ENCODE results near the gene NFE2L2. TPM values are rescaled to one million over a fixed set of nuclear protein-coding genes. Genes with fewer than 3 reads are reported as not detected.
"Not testable (repeated sequence)": the region's sequence is repeated elsewhere in the genome, so short reads cannot be mapped to it uniquely, and the experiment has no call there.

NFE2L2 gene
- polyA plus RNA-seq, 1 of the 3 experiments (the other 2 are of a cell fraction), result 40.9 TPM

GRCh38 chr2:177268187-177268871 lies 3.8 kb upstream of the NFE2L2 start:
- WGBS (ENCODE audit: low lambda C conversion rate), result 88% methylated on average over 8 of the region's 8 CpGs
- no peak overlapping the region for H3K4me2 ChIP-seq
- H3K9me2 ChIP-seq, result no peaks in the 10 kb centered on the region
- no peak overlapping the region for H2AFZ ChIP-seq (ENCODE audit: low read depth)
- no peak overlapping the region for H3K4me3 ChIP-seq (ENCODE audit: low read depth in 2 of 2, low read length in 1 of 2)
- DNase-seq, result no peak
- ChIA-PET POLR2A (no interaction called here), CTCF (interaction anchor here (1.0 to 12.3 kb wide), 4 partner anchors 14 to 148 kb away, joined by 3 to 121 read pairs (median 4); no protein-coding TSS in a partner anchor)
- no peak for TF ChIP-seq CTCF (IDR thresholded peaks at IDR 0.05)
- no peak for TF ChIP-seq RCOR1 (IDR thresholded peaks at IDR 0.05; ENCODE audit: low read length)
- TF ChIP-seq MEF2A (IDR thresholded peaks at IDR 0.05; ENCODE audit: borderline replicate concordance, low read depth), result no peak
- no peak for TF ChIP-seq NFIC (IDR thresholded peaks at IDR 0.05; ENCODE audit: borderline replicate concordance)
- no peak for TF ChIP-seq FOXM1 (IDR thresholded peaks at IDR 0.05; ENCODE audit: low read depth)
- no peak for TF ChIP-seq RFX5 (IDR thresholded peaks at IDR 0.05; ENCODE audit: low read length)
- TF ChIP-seq, protein P1, sequence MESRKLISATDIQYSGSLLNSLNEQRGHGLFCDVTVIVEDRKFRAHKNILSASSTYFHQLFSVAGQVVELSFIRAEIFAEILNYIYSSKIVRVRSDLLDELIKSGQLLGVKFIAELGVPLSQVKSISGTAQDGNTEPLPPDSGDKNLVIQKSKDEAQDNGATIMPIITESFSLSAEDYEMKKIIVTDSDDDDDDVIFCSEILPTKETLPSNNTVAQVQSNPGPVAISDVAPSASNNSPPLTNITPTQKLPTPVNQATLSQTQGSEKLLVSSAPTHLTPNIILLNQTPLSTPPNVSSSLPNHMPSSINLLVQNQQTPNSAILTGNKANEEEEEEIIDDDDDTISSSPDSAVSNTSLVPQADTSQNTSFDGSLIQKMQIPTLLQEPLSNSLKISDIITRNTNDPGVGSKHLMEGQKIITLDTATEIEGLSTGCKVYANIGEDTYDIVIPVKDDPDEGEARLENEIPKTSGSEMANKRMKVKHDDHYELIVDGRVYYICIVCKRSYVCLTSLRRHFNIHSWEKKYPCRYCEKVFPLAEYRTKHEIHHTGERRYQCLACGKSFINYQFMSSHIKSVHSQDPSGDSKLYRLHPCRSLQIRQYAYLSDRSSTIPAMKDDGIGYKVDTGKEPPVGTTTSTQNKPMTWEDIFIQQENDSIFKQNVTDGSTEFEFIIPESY (IDR thresholded peaks at IDR 0.05; ENCODE audit: borderline replicate concordance, low read depth), result no peak
- no peak for TF ChIP-seq RXRA (IDR thresholded peaks at IDR 0.05; ENCODE audit: borderline replicate concordance, low read depth)
- no peak for TF ChIP-seq PBX3 (IDR thresholded peaks at IDR 0.05)
- no peak for TF ChIP-seq TCF12 (IDR thresholded peaks at IDR 0.05)
- TF ChIP-seq NRF1 (IDR thresholded peaks at IDR 0.05; ENCODE audit: low read depth, low read length), result no peak
- TF ChIP-seq, protein P2, sequence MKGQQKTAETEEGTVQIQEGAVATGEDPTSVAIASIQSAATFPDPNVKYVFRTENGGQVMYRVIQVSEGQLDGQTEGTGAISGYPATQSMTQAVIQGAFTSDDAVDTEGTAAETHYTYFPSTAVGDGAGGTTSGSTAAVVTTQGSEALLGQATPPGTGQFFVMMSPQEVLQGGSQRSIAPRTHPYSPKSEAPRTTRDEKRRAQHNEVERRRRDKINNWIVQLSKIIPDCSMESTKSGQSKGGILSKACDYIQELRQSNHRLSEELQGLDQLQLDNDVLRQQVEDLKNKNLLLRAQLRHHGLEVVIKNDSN (IDR thresholded peaks at IDR 0.05; ENCODE audit: borderline replicate concordance, low read depth), result no peak
- no peak for TF ChIP-seq MAX (IDR thresholded peaks at IDR 0.05; ENCODE audit: low read depth)
- no peak for TF ChIP-seq TEAD4 (IDR thresholded peaks at IDR 0.05; ENCODE audit: borderline replicate concordance, insufficient read depth)
- TF ChIP-seq GATA2 (CRISPR knock-in tag; IDR thresholded peaks at IDR 0.05), result no peak
- TF ChIP-seq JUND (IDR thresholded peaks at IDR 0.05), result no peak
- H3K9me3 ChIP-seq, result no peaks in the 10 kb centered on the region
- H3K27ac ChIP-seq (ENCODE audit: low read depth in 2 of 2, low read length in 1 of 2), result no peak overlapping the region
- H3K4me1 ChIP-seq (ENCODE audit: control insufficient read depth in 1 of 2, insufficient read depth in 2 of 2, low read depth in 1 of 2, low read length in 1 of 2), result peaks cover 9 to 13% of the 10 kb centered on the region in 2 experiments; a peak in 3 of 4 replicates
- H3K79me2 ChIP-seq (ENCODE audit: insufficient read depth), result peaks cover 4% of the 10 kb centered on the region; the same call in 1 of the 2 replicates
- H3K9ac ChIP-seq, result no peak overlapping the region
- H3K36me3 ChIP-seq (replicated peaks in 1 of 2; ENCODE audit: control insufficient read depth in 1 of 2, insufficient read depth in 2 of 2, low read length in 1 of 2), result no peaks in the 10 kb centered on the region
- H4K20me1 ChIP-seq (ENCODE audit: insufficient read depth), result no peaks in the 10 kb centered on the region
- H3F3A ChIP-seq (replicated peaks; ENCODE audit: insufficient read depth), result peaks cover 10% of the 10 kb centered on the region
- no peaks in the 10 kb centered on the region for H3K27me3 ChIP-seq (ENCODE audit: insufficient read depth)

DNA sequence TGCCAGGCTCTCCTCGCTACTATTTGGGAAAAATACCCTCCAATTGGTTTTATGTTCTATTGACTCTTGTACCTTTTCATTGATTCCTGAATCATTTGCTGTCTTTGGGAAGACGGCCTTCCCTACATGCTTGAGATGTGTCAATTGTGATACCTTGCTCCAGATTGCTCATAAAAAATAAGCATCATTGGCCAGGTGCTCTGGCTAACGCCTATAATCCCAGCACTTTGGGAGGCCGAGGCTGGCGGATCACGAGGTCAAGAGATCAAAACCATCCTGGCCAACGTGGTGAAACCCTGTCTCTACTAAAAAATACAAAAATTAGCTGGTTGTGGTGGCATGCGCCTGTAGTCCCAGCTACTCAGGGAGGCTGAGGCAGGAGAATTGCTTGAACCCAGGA lies 2.4 kb upstream of the NFE2L2 start:
- H2AFZ ChIP-seq (ENCODE audit: low read depth); H3K27me3 ChIP-seq (ENCODE audit: insufficient read depth): not testable (repeated sequence)
- H3K27ac ChIP-seq (ENCODE audit: low read depth in 2 of 2, low read length in 1 of 2), result peak overlapping the region in 1 of 2 experiments; percentile 40; a peak in 1 of 4 replicates

More for the DNA sequence above, 2.4 kb upstream of the NFE2L2 start:
- H3K9me2 ChIP-seq; DNase-seq; POLR2A ChIA-PET; H3K36me3 ChIP-seq (replicated peaks in 1 of 2; ENCODE audit: control insufficient read depth in 1 of 2, insufficient read depth in 2 of 2, low read length in 1 of 2); H3K9me3 ChIP-seq; H3K9ac ChIP-seq; H3K4me3 ChIP-seq (ENCODE audit: low read depth in 2 of 2, low read length in 1 of 2): not testable (repeated sequence)
- Histone ChIP-seq H4K20me1 (ENCODE audit: insufficient read depth) (peaks cover 13% of the 10 kb centered on the region), H3F3A (replicated peaks; ENCODE audit: insufficient read depth) (peaks cover 10% of the 10 kb centered on the region), H3K79me2 (ENCODE audit: insufficient read depth) (peaks cover 18% of the 10 kb centered on the region), H3K4me1 (ENCODE audit: control insufficient read depth in 1 of 2, insufficient read depth in 2 of 2, low read depth in 1 of 2, low read length in 1 of 2) (peaks cover 13% of the 10 kb centered on the region in 2 experiments; a peak in 3 of 4 replicates), H3K4me2 (0 out of 2 replicates have a peak overlapping the region, but pooled peaks have one; percentile 92)
- CTCF ChIA-PET, result interaction anchor here (1.0 to 12.3 kb wide), 4 partner anchors 19 to 103 kb away, joined by 3 to 121 read pairs (median 4); no protein-coding TSS in a partner anchor
- 92% methylated on average over 8 of the region's 8 CpGs for WGBS (ENCODE audit: low lambda C conversion rate)
